Cardiac fibroblast (primary cell): ENCODE measurements around the gene ARHGEF11.
A peak's percentile ranks its signal among the peaks of the same experiment; 100 is the strongest.

Source experiments
- DNase-seq, 2 donors: peaks; one replicate each; pipeline versions ENCODE4 v3.0.0 to v3.0.0-alpha.2; 2010; ENCODE audit warnings: low read depth in 2 of 2
- H3K4me3 ChIP-seq, 2 donors: replicated peaks in 1 of 2; 1 replicate in 1 of 2; 2 replicates in 1 of 2; pipeline ENCODE4 v1.5.1; 2011; ENCODE audit warnings: low read depth in 2 of 2, low read length in 2 of 2, mild to moderate bottlenecking in 2 of 2, moderate library complexity in 1 of 2
- TF ChIP-seq, protein P1 (sequence below): IDR thresholded peaks from one replicate; pipeline ENCODE4 v1.5.1; 2011; ENCODE audit warnings: low read depth, mild to moderate bottlenecking, low read length, inconsistent platforms

The ARHGEF11 gene

DNA sequence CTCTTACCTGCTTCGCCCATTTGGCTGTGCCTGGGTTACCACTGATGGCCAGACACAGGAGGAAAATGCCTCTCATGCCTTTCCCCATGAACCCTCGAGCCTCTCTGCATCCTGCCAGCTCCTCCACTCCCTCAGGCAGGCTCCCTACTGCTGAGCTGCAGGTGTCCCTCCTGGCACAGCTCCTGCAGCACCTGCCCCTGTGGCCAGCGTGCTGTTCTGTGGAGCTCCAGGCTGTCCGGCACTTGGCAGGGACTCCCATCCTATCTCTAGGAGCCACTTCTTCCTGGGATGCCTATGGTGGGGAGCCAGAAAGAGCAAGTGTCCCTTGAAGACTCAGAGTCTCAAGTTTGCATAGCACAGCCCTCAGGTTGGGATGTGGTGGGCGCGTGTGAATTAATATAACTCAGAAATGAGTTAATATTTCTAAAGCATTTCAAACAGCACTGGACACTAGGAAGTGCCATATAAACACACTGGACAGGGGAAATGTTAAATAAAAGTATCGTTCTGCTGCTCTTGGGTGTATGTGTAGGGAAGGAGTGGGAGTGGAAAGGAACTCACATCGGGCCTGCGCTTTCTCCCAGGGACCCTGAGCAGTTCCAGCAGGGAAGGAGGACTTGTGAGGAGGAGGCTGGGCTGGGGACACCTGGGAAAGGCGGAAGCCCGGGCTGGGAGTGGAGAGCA lies 122.4 kb downstream of the ARHGEF11 start:
- DNase-seq, result no peak
- H3K4me3 ChIP-seq, result no peak overlapping the region
- TF ChIP-seq, protein P1, sequence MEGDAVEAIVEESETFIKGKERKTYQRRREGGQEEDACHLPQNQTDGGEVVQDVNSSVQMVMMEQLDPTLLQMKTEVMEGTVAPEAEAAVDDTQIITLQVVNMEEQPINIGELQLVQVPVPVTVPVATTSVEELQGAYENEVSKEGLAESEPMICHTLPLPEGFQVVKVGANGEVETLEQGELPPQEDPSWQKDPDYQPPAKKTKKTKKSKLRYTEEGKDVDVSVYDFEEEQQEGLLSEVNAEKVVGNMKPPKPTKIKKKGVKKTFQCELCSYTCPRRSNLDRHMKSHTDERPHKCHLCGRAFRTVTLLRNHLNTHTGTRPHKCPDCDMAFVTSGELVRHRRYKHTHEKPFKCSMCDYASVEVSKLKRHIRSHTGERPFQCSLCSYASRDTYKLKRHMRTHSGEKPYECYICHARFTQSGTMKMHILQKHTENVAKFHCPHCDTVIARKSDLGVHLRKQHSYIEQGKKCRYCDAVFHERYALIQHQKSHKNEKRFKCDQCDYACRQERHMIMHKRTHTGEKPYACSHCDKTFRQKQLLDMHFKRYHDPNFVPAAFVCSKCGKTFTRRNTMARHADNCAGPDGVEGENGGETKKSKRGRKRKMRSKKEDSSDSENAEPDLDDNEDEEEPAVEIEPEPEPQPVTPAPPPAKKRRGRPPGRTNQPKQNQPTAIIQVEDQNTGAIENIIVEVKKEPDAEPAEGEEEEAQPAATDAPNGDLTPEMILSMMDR, result no peak

DNA sequence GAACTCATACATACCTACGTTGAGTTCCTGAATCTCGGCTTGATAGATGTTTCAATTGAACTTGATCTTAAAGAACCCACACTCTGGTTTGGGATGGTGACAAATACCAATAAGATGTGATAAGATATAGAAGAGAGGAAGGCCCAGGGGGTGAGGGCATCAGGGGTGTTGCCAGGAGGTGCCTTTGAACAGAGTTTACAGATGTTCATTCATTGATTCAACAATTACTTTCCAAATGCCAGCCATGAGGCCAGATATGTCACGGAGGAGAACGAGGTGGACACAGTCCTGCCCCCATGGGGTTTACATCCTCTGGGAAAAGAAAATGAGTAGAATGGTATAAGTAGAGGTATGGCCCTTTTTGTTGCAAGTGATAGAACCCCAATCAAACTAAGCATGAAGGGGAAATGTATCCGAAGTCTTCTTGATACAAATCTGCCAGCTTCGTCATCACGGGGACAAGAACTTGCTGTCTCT lies 124.5 kb downstream of the ARHGEF11 start:
- peak overlapping the region in 1 of 2 donors; percentile 38 for H3K4me3 ChIP-seq
- no peak for DNase-seq
- TF ChIP-seq, protein P1, result no peak

DNA sequence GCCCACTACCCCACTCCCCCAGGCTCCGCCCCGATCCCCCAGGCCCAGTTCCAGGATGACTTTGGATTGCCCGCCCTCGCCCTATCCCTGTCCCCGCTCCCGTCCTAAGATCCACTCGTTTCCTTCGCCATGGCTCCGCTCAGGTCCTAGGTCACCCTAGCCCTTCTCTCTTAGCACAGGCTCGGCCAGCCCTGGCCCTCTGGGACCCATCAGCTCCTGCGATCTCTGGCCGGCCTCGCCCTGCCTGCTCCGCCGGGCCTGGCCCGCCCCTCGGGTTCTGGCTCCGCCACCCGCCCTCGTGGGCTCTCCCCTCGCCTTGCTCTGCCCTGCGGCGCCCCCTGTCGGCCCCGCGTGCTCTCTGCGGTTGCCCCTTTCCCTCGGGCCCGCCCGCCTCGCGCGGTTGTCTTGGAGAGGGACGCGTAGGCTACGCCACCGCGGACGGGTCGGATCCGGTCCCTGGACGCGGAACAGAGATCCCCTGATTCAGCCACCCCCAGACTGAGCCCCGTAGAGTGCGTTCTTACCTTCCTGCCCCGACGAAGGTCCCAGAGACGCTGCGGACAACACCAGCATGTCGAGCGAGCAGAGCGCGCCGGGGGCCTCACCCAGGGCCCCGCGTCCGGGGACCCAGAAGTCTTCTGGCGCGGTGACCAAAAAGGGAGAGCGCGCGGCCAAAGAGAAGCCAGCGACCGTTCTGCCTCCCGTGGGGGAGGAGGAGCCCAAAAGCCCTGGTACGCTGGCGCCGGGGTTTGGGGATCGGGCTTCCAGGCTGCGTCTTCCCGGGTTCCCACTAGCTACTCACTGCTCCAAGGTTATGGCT lies 125.1 kb downstream of the ARHGEF11 start, which contains the start of gene LRRC71:
Gene LRRC71, plus strand, starts transcription at position 400 of the 820 bp plus-strand sequence. Its CDS starts 172 bp downstream, at position 572.
- DNase-seq, result peak; percentile 82 to 84
- H3K4me3 ChIP-seq, result peak within 1 kb of the TSS; percentile 28 to 38
- TF ChIP-seq, protein P1, result peak; percentile 76

DNA sequence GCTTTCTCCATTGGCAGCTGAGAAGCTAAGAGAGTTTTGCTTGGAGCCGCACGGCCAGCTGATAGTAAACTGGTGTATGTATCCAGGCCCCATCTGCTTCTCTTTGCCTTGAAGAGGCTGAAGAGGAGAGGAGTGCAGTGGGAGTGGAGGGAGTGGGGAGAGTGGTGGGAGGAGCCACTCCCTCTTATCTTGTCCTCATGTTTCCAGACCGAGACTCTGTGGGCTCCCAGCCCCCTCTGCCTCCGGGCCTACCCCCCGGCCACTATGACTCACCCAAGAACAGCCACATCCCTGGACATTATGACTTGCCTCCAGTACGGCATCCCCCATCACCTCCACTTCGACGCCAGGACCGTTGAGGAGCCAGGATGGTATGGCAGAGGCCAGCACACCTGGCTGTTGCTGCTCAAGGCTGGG lies 131.1 kb downstream of the ARHGEF11 start:
- TF ChIP-seq, protein P1, result no peak
- peak; percentile 40 to 67 for DNase-seq
- H3K4me3 ChIP-seq, result no peak overlapping the region

DNA sequence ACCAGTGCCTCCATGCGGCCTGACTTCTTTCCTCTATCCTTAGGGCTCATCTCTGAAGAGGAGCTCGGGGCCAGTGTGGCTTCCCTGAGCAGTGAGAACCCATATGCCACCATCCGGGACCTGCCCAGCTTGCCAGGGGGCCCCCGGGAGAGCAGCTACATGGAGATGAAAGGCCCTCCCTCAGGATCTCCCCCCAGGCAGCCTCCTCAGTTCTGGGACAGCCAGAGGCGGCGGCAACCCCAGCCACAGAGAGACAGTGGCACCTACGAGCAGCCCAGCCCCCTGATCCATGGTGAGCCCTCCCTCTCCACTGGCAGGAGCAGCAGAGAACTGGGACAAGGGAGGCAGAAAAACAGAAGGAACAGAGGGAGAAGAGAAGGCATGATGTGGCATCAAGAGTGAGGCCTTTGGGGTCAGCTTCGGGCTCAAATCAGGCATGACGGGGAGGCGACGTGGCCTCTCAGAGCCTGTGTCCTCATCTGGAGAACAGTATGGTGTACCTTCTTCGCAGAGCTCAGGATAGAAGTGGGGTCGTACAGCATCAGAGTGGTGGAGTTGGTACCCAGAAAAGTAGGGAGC lies 131.6 kb downstream of the ARHGEF11 start:
- DNase-seq, result no peak
- H3K4me3 ChIP-seq, result no peak overlapping the region
- TF ChIP-seq, protein P1, result no peak

DNA sequence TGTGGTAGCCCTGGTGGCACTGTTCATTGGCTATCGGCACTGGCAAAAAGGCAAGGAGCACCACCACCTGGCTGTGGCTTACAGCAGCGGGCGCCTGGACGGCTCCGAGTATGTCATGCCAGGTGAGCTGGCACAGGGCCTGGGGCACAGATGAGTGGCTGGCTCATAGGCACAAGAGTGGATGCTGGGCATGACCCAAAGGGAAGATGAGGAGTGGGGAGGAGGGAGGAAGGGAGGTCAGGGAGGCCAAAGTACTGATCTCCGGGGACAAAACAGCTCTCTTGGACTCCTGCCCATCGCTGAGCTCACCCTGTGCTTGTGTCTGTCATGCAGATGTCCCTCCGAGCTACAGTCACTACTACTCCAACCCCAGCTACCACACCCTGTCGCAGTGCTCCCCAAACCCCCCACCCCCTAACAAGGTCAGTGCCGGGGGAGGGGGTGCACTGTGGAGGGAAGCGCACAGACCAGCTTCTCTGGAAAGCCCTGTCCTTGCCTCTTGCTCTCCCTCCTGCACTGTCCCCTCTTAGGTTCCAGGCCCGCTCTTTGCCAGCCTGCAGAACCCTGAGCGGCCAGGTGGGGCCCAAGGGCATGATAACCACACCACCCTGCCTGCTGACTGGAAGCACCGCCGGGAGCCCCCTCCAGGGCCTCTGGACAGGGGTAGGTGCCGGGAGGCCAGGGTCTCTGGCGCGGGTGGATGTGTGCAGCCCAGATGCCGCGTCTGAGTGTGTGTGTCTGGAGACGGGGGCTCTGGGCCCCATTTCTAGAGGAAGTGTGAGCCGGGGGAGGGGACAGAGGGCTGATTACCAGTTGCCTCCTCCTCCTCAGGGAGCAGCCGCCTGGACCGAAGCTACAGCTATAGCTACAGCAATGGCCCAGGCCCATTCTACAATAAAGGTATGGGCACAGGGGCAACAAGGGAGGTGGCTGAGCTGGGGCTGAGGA lies 132.4 kb downstream of the ARHGEF11 start:
- DNase-seq, result no peak
- H3K4me3 ChIP-seq, result no peak overlapping the region
- TF ChIP-seq, protein P1, result no peak
